Panc1 (cell line): Measurements from ENCODE around the gene RPP25.

Experiments used
- SIN3A ChIP-seq: IDR thresholded peaks from 2 replicates; pipeline ENCODE4 v1.6.1; 2012; ENCODE audit warnings: low read depth, mild to moderate bottlenecking, low read length, moderate library complexity, borderline replicate concordance; ENCODE audit not compliant: insufficient read depth
- TCF7L2 ChIP-seq: IDR thresholded peaks from 2 replicates; pipeline ENCODE4 v1.6.1; 2011; ENCODE audit warnings: mild to moderate bottlenecking, low read depth, low read length, inconsistent platforms
- TF ChIP-seq, protein P1 (sequence below): fragments of 450-650 bp; IDR thresholded peaks from 2 replicates; pipeline ENCODE4 v1.5.1; 2017; ENCODE audit warnings: mild to moderate bottlenecking
- TF ChIP-seq, protein P2 (sequence below), 2 experiments: IDR thresholded peaks; 2 replicates each; pipeline ENCODE4 v1.6.1; 2011 to 2012; ENCODE audit warnings: low read depth in 2 of 2, control low read depth in 1 of 2, low read length in 1 of 2, mild to moderate bottlenecking in 1 of 2, moderate library complexity in 1 of 2; ENCODE audit not compliant: insufficient read depth in 1 of 2

DNA sequence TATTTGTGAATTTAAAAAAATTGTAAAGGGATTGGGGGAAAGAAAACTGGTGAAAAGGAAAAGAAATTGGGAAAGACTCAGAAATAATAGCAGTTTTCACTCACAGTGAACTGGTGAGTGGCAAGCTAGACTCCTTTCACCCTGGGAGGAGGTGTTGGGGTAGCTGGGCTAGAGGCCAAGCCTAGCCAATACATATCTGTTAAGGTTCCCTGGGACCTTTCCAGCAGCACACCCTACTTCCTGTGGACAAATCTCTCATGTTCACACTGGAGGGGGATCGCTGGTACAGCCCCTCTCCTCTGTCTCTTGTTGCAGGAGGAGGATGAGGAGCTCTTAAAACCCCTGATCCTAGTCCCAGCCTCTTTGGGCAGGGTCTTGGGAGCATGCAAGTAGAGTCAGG, 3.7 kb upstream of the RPP25 start:
- TF ChIP-seq TCF7L2 (no peak), SIN3A (no peak)
- TF ChIP-seq, protein P1, sequence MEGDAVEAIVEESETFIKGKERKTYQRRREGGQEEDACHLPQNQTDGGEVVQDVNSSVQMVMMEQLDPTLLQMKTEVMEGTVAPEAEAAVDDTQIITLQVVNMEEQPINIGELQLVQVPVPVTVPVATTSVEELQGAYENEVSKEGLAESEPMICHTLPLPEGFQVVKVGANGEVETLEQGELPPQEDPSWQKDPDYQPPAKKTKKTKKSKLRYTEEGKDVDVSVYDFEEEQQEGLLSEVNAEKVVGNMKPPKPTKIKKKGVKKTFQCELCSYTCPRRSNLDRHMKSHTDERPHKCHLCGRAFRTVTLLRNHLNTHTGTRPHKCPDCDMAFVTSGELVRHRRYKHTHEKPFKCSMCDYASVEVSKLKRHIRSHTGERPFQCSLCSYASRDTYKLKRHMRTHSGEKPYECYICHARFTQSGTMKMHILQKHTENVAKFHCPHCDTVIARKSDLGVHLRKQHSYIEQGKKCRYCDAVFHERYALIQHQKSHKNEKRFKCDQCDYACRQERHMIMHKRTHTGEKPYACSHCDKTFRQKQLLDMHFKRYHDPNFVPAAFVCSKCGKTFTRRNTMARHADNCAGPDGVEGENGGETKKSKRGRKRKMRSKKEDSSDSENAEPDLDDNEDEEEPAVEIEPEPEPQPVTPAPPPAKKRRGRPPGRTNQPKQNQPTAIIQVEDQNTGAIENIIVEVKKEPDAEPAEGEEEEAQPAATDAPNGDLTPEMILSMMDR: no peak
- TF ChIP-seq, protein P2, sequence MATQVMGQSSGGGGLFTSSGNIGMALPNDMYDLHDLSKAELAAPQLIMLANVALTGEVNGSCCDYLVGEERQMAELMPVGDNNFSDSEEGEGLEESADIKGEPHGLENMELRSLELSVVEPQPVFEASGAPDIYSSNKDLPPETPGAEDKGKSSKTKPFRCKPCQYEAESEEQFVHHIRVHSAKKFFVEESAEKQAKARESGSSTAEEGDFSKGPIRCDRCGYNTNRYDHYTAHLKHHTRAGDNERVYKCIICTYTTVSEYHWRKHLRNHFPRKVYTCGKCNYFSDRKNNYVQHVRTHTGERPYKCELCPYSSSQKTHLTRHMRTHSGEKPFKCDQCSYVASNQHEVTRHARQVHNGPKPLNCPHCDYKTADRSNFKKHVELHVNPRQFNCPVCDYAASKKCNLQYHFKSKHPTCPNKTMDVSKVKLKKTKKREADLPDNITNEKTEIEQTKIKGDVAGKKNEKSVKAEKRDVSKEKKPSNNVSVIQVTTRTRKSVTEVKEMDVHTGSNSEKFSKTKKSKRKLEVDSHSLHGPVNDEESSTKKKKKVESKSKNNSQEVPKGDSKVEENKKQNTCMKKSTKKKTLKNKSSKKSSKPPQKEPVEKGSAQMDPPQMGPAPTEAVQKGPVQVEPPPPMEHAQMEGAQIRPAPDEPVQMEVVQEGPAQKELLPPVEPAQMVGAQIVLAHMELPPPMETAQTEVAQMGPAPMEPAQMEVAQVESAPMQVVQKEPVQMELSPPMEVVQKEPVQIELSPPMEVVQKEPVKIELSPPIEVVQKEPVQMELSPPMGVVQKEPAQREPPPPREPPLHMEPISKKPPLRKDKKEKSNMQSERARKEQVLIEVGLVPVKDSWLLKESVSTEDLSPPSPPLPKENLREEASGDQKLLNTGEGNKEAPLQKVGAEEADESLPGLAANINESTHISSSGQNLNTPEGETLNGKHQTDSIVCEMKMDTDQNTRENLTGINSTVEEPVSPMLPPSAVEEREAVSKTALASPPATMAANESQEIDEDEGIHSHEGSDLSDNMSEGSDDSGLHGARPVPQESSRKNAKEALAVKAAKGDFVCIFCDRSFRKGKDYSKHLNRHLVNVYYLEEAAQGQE (IDR thresholded peaks at IDR 0.05; ENCODE audit: insufficient read depth in 1 of 2, low read depth in 2 of 2, low read length in 1 of 2): no peak
